Spleen (tissue), 7 donors: ENCODE results near the gene ZNF831.

ENCODE experiments used
- CTCF ChIP-seq, 11 experiments: fragments of 200-600 bp in 7 of 11; fragments of 450-650 bp in 4 of 11; sonication (generic) in 4 of 11; IDR thresholded peaks in 8 of 11; conservative IDR thresholded peaks in 3 of 11; 1 replicate in 7 of 11; 2 replicates in 4 of 11; pipeline versions ENCODE4 v1.4.0 to v1.8.0; 2016 to 2021; ENCODE audit warnings: antibody characterized with exemption in 11 of 11, inconsistent platforms in 4 of 11, mild to moderate bottlenecking in 1 of 11
- POLR2A ChIP-seq, 3 donors: fragments of 450-650 bp; IDR thresholded peaks; one replicate each; pipeline ENCODE4 v1.5.1; 2017; ENCODE audit warnings: antibody characterized with exemption in 3 of 3, mild to moderate bottlenecking in 1 of 3
- POLR2AphosphoS5 ChIP-seq, 3 donors: sonication (generic); formaldehyde crosslinking; IDR thresholded peaks; one replicate each; pipeline ENCODE4 v1.5.1; 2017; ENCODE audit warnings: antibody characterized with exemption in 3 of 3
- donor health status: DM: no; HTN: no; CAD: no; lungs with moderate emphysema.
- donor health status: DM: no; HTN: no; CAD: no.
- donor health status: DM: no; HTN: no; CAD: no.

- TF ChIP-seq POLR2A (IDR thresholded peaks at IDR 0.05) (no peak), CTCF (IDR thresholded peaks at IDR 0.05 in 8 of 11, conservative IDR thresholded peaks at IDR 0.05 in 3 of 11) (no peak), POLR2AphosphoS5 (IDR thresholded peaks at IDR 0.05) (no peak)
These were observed 143.6 kb downstream of the ZNF831 start for GRCh38 chr20:59307270-59307669.
